ENCODE measurements around the gene NFATC1.

DNA sequence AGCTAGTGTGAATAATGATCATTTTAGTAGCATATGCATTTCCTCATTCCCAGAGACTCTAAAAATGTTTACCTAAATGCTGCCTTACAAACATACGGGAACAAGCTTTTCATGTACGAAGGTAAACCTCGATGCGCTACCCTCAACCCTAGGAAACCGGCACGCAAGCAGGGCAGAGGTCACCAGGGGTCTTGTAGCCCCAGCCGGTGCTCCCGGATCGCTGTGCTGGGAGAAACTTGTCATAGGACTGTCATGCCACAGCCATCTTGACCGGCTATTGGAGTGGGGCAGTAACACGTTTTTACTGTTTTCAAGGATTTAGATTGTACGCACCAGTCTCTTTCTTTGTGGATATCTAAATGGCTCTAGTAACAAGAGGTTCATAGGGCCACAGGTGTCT, 34.8 kb upstream of the NFATC1 start:
- TF ChIP-seq EP300 (IDR thresholded peaks at IDR 0.05): no peak
- TF ChIP-seq, protein P1, sequence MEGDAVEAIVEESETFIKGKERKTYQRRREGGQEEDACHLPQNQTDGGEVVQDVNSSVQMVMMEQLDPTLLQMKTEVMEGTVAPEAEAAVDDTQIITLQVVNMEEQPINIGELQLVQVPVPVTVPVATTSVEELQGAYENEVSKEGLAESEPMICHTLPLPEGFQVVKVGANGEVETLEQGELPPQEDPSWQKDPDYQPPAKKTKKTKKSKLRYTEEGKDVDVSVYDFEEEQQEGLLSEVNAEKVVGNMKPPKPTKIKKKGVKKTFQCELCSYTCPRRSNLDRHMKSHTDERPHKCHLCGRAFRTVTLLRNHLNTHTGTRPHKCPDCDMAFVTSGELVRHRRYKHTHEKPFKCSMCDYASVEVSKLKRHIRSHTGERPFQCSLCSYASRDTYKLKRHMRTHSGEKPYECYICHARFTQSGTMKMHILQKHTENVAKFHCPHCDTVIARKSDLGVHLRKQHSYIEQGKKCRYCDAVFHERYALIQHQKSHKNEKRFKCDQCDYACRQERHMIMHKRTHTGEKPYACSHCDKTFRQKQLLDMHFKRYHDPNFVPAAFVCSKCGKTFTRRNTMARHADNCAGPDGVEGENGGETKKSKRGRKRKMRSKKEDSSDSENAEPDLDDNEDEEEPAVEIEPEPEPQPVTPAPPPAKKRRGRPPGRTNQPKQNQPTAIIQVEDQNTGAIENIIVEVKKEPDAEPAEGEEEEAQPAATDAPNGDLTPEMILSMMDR (IDR thresholded peaks at IDR 0.05): no peak

All from ovary (tissue), 3 donors.